ENCODE data around the gene UGGT2.
"Not testable (repeated sequence)": the region's sequence is repeated elsewhere in the genome, so short reads cannot be mapped to it uniquely, and the experiment has no call there.

The UGGT2 gene

GRCh38 chr13:95797016-95797415 lies 256.2 kb downstream of the UGGT2 start:
- no peak for DNase-seq (ENCODE audit: low read depth in 2 of 2)

GRCh38 chr13:95793781-95794180 lies 259.4 kb downstream of the UGGT2 start:
- DNase-seq (ENCODE audit: low read depth in 2 of 2) = no peak

GRCh38 chr13:95793018-95793555 lies 260.1 kb downstream of the UGGT2 start:
- DNase-seq (ENCODE audit: low read depth in 2 of 2) = no peak

- no peak for DNase-seq (ENCODE audit: low read depth in 2 of 2)
Observed at GRCh38 chr13:95791084-95791722, 262.0 kb downstream of the UGGT2 start.

GRCh38 chr13:95789315-95789714 lies 263.9 kb downstream of the UGGT2 start:
- DNase-seq (ENCODE audit: low read depth in 2 of 2) = not testable (repeated sequence)

GRCh38 chr13:95788100-95788463 lies 265.1 kb downstream of the UGGT2 start:
- DNase-seq (ENCODE audit: low read depth in 2 of 2) = no peak

GRCh38 chr13:95787356-95788099 lies 265.7 kb downstream of the UGGT2 start:
- DNase-seq (ENCODE audit: low read depth in 2 of 2) = no peak

GRCh38 chr13:95784900-95785290 lies 268.3 kb downstream of the UGGT2 start:
- no peak for DNase-seq (ENCODE audit: low read depth in 2 of 2)

- DNase-seq (ENCODE audit: low read depth in 2 of 2) = no peak
Observed at GRCh38 chr13:95784161-95784899, 268.9 kb downstream of the UGGT2 start.

GRCh38 chr13:95783747-95784146 lies 269.5 kb downstream of the UGGT2 start:
- DNase-seq (ENCODE audit: low read depth in 2 of 2) = no peak

GRCh38 chr13:95781940-95782339 lies 271.3 kb downstream of the UGGT2 start:
- not testable (repeated sequence) for DNase-seq (ENCODE audit: low read depth in 2 of 2)

GRCh38 chr13:95781016-95781415 lies 272.2 kb downstream of the UGGT2 start:
- no peak for DNase-seq (ENCODE audit: low read depth in 2 of 2)

GRCh38 chr13:95779522-95779921 lies 273.7 kb downstream of the UGGT2 start:
- DNase-seq (ENCODE audit: low read depth in 2 of 2) = no peak

- DNase-seq (ENCODE audit: low read depth in 2 of 2) = no peak
Observed at GRCh38 chr13:95771905-95772304, 281.3 kb downstream of the UGGT2 start.

- no peak for DNase-seq (ENCODE audit: low read depth in 2 of 2)
Observed at GRCh38 chr13:95763601-95764000, 289.6 kb downstream of the UGGT2 start.

GRCh38 chr13:95762626-95763025 lies 290.6 kb downstream of the UGGT2 start:
- DNase-seq (ENCODE audit: low read depth in 2 of 2) = not testable (repeated sequence)

- DNase-seq (ENCODE audit: low read depth in 2 of 2) = no peak
Observed at GRCh38 chr13:95756072-95756471, 297.1 kb downstream of the UGGT2 start.

- no peak for DNase-seq (ENCODE audit: low read depth in 2 of 2)
Observed at GRCh38 chr13:95754069-95754468, 299.1 kb downstream of the UGGT2 start.

GRCh38 chr13:95752677-95753076 lies 300.5 kb downstream of the UGGT2 start:
- no peak for DNase-seq (ENCODE audit: low read depth in 2 of 2)

Data from stimulated activated CD8-positive, alpha-beta memory T cell treated with anti-CD3 and anti-CD28 coated beads, Interleukin-7, amount 100 ng/mL, for 1 hour (primary cell).